ENCODE data around the gene SEZ6L.

- TF ChIP-seq ZNF274 (IDR thresholded peaks at IDR 0.05; ENCODE audit: low read depth, low read length) = no peak
- no peak for TF ChIP-seq YY1 (IDR thresholded peaks at IDR 0.05; ENCODE audit: insufficient read depth, insufficient read length)
- no peak for TF ChIP-seq SUZ12 (IDR thresholded peaks at IDR 0.05; ENCODE audit: extremely low read depth, insufficient read depth, insufficient read length)
These were observed 46.3 kb upstream of the SEZ6L start for GRCh38 chr22:26122920-26123468.
